Hepatocyte (in vitro differentiated cells): ENCODE data around the gene PHKG2. TPM values are rescaled to one million over a fixed set of nuclear protein-coding genes. Genes with fewer than 3 reads are reported as not detected.

ENCODE experiments used
- DNase-seq: peaks from one replicate; pipeline ENCODE4 v3.0.0-alpha.2; 2016; ENCODE audit warnings: low spot score
- H2AFZ ChIP-seq: fragments of 200-600 bp; sonication (generic); 2 replicates; pipeline ENCODE4 v1.6.0; 2016; ENCODE audit warnings: antibody characterized with exemption, mild to moderate bottlenecking
- H3K27ac ChIP-seq: fragments of 200-600 bp; sonication (generic); 2 replicates; pipeline ENCODE4 v1.5.1; 2016; ENCODE audit warnings: mild to moderate bottlenecking
- H3K27me3 ChIP-seq: fragments of 200-600 bp; sonication (generic); 2 replicates; pipeline ENCODE4 v1.6.1; 2016
- H3K36me3 ChIP-seq: fragments of 200-600 bp; sonication (generic); replicated peaks from 2 replicates; pipeline ENCODE4 v1.5.1; 2016; ENCODE audit warnings: low read depth; ENCODE audit not compliant: insufficient read depth
- H3K4me1 ChIP-seq: fragments of 200-600 bp; sonication (generic); 2 replicates; pipeline ENCODE4 v1.5.1; 2016; ENCODE audit warnings: mild to moderate bottlenecking, moderate library complexity; ENCODE audit not compliant: insufficient read depth
- H3K4me2 ChIP-seq: fragments of 200-600 bp; sonication (generic); 2 replicates; pipeline ENCODE4 v1.6.0; 2016
- H3K4me3 ChIP-seq: fragments of 200-600 bp; sonication (generic); 2 replicates; pipeline ENCODE4 v1.5.1; 2016; ENCODE audit warnings: mild to moderate bottlenecking
- H3K79me2 ChIP-seq: fragments of 200-600 bp; sonication (generic); 2 replicates; pipeline ENCODE4 v1.6.0; 2017; ENCODE audit warnings: mild to moderate bottlenecking
- H3K9me2 ChIP-seq: fragments of 200-600 bp; sonication (generic); replicated peaks from 2 replicates; pipeline ENCODE4 v1.6.0; 2017; ENCODE audit warnings: mild to moderate bottlenecking; ENCODE audit not compliant: insufficient read depth
- H3K9me3 ChIP-seq: fragments of 200-600 bp; sonication (generic); 2 replicates; pipeline ENCODE4 v1.5.1; 2016; ENCODE audit warnings: low read depth, mild to moderate bottlenecking
- H4K20me1 ChIP-seq: fragments of 200-600 bp; sonication (generic); 2 replicates; pipeline ENCODE4 v1.6.0; 2016; ENCODE audit warnings: mild to moderate bottlenecking; ENCODE audit not compliant: insufficient read depth, poor library complexity, severe bottlenecking
- EZH2 ChIP-seq: fragments of 200-600 bp; sonication (generic); IDR thresholded peaks from 2 replicates; pipeline ENCODE4 v1.6.1; 2016; ENCODE audit warnings: antibody characterized with exemption, mild to moderate bottlenecking, borderline replicate concordance
- EZH2phosphoT487 ChIP-seq: fragments of 200-600 bp; sonication (generic); IDR thresholded peaks from one replicate; pipeline ENCODE4 v1.6.1; 2018; ENCODE audit warnings: antibody characterized with exemption, mild to moderate bottlenecking, low read depth, moderate library complexity; ENCODE audit not compliant: unreplicated experiment, severe bottlenecking
- WGBS: methylation state at CpG from one replicate; pipeline ENCODE4 v1.1.6; 2016; ENCODE audit warnings: low lambda C conversion rate; ENCODE audit errors: missing lambda C conversion rate; 5-methylcytosine and 5-hydroxymethylcytosine counted together
- polyA plus RNA-seq: library from polyadenylated mRNA; unstranded; fragments of >200 nt; fragmentation: Nextera tagmentation; extraction: Ambion mirVana; gene quantifications from 2 replicates; pipeline ENCODE4 v1.2.1, GENCODE V29; 2016
- total RNA-seq: library from RNA; depleted of rRNA; stranded (reverse); fragments of >200 nt; gene quantifications from 2 replicates; pipeline ENCODE4 v1.2.3, GENCODE V29; 2014
- TF ChIP-seq, protein P1 (sequence below): fragments of 200-600 bp; sonication (generic); IDR thresholded peaks from 2 replicates; pipeline ENCODE4 v1.5.1; 2016; ENCODE audit warnings: antibody characterized with exemption, mild to moderate bottlenecking; ENCODE audit not compliant: poor library complexity

The PHKG2 gene
- total and polyA plus RNA-seq, 2 experiments from 2014 or later = 28.0 to 39.5 TPM

DNA sequence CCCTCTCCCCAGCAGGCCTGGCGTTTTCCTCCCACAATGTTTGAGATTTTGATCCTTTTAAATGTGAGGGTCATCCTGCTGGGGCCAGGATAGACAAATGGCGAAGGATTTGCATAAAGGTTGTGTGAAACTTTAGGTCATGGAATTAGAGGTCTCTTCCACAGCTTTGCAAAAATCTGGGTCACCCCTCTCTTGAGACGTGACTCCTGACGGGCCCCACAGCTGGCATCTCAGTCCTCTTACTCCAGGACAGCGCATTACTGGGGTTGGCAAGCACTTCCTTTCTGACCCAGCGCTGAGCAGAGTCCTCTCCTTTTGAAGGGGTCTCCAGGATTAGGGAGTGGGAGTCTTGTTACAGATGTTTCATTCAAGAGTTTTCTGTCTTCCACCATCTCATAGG, 31.4 kb downstream of the PHKG2 start:
- 95% methylated on average over 6 of the region's 6 CpGs for WGBS
- H2AFZ ChIP-seq = no peak overlapping the region
- H3K4me3 ChIP-seq = no peak overlapping the region
- H4K20me1 ChIP-seq = peaks cover under 1% of the 10 kb centered on the region
- H3K9me2 ChIP-seq = no peaks in the 10 kb centered on the region
- H3K27me3 ChIP-seq = no peaks in the 10 kb centered on the region
- H3K36me3 ChIP-seq = no peaks in the 10 kb centered on the region
- no peaks in the 10 kb centered on the region for H3K9me3 ChIP-seq
- TF ChIP-seq EZH2 (no peak), EZH2phosphoT487 (no peak)
- TF ChIP-seq, protein P1, sequence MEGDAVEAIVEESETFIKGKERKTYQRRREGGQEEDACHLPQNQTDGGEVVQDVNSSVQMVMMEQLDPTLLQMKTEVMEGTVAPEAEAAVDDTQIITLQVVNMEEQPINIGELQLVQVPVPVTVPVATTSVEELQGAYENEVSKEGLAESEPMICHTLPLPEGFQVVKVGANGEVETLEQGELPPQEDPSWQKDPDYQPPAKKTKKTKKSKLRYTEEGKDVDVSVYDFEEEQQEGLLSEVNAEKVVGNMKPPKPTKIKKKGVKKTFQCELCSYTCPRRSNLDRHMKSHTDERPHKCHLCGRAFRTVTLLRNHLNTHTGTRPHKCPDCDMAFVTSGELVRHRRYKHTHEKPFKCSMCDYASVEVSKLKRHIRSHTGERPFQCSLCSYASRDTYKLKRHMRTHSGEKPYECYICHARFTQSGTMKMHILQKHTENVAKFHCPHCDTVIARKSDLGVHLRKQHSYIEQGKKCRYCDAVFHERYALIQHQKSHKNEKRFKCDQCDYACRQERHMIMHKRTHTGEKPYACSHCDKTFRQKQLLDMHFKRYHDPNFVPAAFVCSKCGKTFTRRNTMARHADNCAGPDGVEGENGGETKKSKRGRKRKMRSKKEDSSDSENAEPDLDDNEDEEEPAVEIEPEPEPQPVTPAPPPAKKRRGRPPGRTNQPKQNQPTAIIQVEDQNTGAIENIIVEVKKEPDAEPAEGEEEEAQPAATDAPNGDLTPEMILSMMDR = no peak
- peaks cover 30% of the 10 kb centered on the region for H3K79me2 ChIP-seq
- H3K4me2 ChIP-seq = no peak overlapping the region
- peaks cover 19% of the 10 kb centered on the region for H3K4me1 ChIP-seq
- H3K27ac ChIP-seq = no peak overlapping the region
- no peak for DNase-seq

DNA sequence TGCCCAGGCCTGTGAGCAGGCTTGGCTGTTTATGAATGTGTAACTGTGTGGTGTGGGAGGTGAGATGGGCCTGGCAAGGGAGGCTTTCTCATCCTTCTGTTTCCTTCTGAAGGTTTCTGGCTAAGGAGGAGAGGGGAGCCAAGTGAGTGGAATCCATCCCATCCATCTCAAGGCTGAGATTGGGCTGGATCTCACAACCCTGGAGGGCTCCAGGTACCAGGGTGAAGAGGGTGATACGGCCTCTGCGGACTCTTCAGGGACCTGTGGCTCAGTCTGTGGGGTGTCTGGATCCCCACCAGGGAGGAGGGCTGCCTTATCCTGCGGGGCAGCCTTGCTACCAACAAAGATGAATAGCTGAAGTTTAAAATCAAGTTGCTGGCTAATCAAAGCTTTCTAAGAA, 31.8 kb downstream of the PHKG2 start:
- Histone ChIP-seq H3K27me3 (no peaks in the 10 kb centered on the region), H3K4me1 (peaks cover 17% of the 10 kb centered on the region), H3K27ac (no peak overlapping the region), H3K4me2 (no peak overlapping the region), H3K9me3 (no peaks in the 10 kb centered on the region), H2AFZ (no peak overlapping the region), H3K4me3 (no peak overlapping the region), H3K9me2 (no peaks in the 10 kb centered on the region), H3K36me3 (no peaks in the 10 kb centered on the region), H4K20me1 (peaks cover 3% of the 10 kb centered on the region), H3K79me2 (peaks cover 34% of the 10 kb centered on the region)
- TF ChIP-seq EZH2phosphoT487 (no peak), EZH2 (no peak)
- TF ChIP-seq, protein P1 = no peak
- 97% methylated on average over 3 of the region's 3 CpGs for WGBS
- no peak for DNase-seq

DNA sequence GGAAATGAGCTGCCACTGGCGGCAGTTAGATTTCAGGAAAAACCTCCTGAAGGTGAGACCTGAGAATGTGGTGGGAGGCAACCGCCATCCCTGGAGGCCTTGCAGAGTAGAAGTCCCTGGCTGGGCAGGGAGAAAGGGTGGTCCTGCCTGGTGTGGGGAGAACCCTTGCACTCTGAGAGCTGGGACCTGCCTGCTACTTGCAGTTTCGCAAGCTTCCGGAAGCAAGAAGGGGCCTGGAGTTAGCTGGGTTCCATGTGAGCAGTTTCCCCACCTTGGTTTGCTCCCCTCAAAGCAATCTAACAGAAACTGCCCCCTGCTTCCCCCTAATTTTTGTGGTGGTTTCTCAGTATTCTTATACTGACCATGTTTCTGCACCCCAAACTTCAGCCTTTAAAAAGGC, 32.3 kb downstream of the PHKG2 start:
- Histone ChIP-seq H3K9me2 (no peaks in the 10 kb centered on the region), H3K27me3 (no peaks in the 10 kb centered on the region), H2AFZ (no peak overlapping the region), H3K27ac (no peak overlapping the region), H3K9me3 (no peaks in the 10 kb centered on the region), H3K79me2 (peaks cover 40% of the 10 kb centered on the region), H4K20me1 (peaks cover 5% of the 10 kb centered on the region), H3K4me1 (peaks cover 18% of the 10 kb centered on the region), H3K4me3 (no peak overlapping the region), H3K4me2 (no peak overlapping the region), H3K36me3 (no peaks in the 10 kb centered on the region)
- 95% methylated on average over 4 of the region's 4 CpGs for WGBS
- TF ChIP-seq EZH2phosphoT487 (no peak), EZH2 (no peak)
- TF ChIP-seq, protein P1 = no peak
- no peak for DNase-seq
